SK-N-SH (cell line): ENCODE data around the gene KLHDC10. TPM values are rescaled to one million over a fixed set of nuclear protein-coding genes. Genes with fewer than 3 reads are reported as not detected.
A peak's percentile ranks its signal among the peaks of the same experiment; 100 is the strongest.

ENCODE experiments used
- CTCF ChIA-PET: fragments of 300-600, 350-600 bp; formaldehyde crosslinking; extraction: SDS; loops from one replicate; lab custom pipeline; 2021; lab: Yijun Ruan, JAX
- POLR2A ChIA-PET: fragments of 350-600 bp; sonication (Branson Sonifier 250); formaldehyde crosslinking; extraction: SDS; loops from one replicate; lab custom pipeline; 2020; ENCODE audit warnings: antibody characterized with exemption, inconsistent platforms; lab: Yijun Ruan, JAX
- DNase-seq: peaks from one replicate; pipeline ENCODE4 v3.0.0; 2012
- H2AFZ ChIP-seq: fragments of 200-600 bp; sonication (generic); 2 replicates; pipeline ENCODE4 v1.8.1; 2016; ENCODE audit warnings: antibody characterized with exemption, mild to moderate bottlenecking, low read depth
- H3F3A ChIP-seq: fragments of 200-600 bp; sonication (generic); replicated peaks from 2 replicates; pipeline ENCODE3; 2016; ENCODE audit warnings: antibody characterized with exemption, mild to moderate bottlenecking; ENCODE audit not compliant: insufficient read depth
- H3K27ac ChIP-seq, 2 experiments: fragments of 200-500 bp in 1 of 2; fragments of 200-600 bp in 1 of 2; sonication (Bioruptor generic) in 1 of 2; sonication (generic), shearing (Covaris generic) in 1 of 2; 2 replicates each; pipeline versions ENCODE4 v1.5.1 to v1.6.1; 2014 to 2016; ENCODE audit warnings: low read depth in 2 of 2, inconsistent platforms in 1 of 2, low read length in 1 of 2, mild to moderate bottlenecking in 1 of 2, mixed read lengths in 1 of 2
- H3K27me3 ChIP-seq: fragments of 200-600 bp; sonication (generic), shearing (Covaris generic); 2 replicates; pipeline ENCODE4 v1.6.1; 2016; ENCODE audit warnings: mixed run types; ENCODE audit not compliant: insufficient read depth
- H3K36me3 ChIP-seq, 2 experiments: fragments of 200-500 bp in 1 of 2; fragments of 200-600 bp in 1 of 2; sonication (Bioruptor generic) in 1 of 2; sonication (generic) in 1 of 2; replicated peaks in 1 of 2; 2 replicates each; pipeline versions ENCODE3 to v1.5.1; 2014 to 2016; ENCODE audit warnings: low read length in 1 of 2, mild to moderate bottlenecking in 1 of 2; ENCODE audit not compliant: insufficient read depth in 2 of 2, control insufficient read depth in 1 of 2
- H3K4me1 ChIP-seq, 2 experiments: fragments of 200-500 bp in 1 of 2; fragments of 200-600 bp in 1 of 2; sonication (Bioruptor generic) in 1 of 2; sonication (generic), shearing (Covaris generic) in 1 of 2; 2 replicates each; pipeline versions ENCODE4 v1.5.1 to v1.6.1; 2014 to 2016; ENCODE audit warnings: low read depth in 1 of 2, low read length in 1 of 2, mixed run types in 1 of 2; ENCODE audit not compliant: insufficient read depth in 2 of 2, control insufficient read depth in 1 of 2
- H3K4me2 ChIP-seq: fragments of 200-600 bp; sonication (generic), shearing (Covaris generic); 2 replicates; pipeline ENCODE4 v1.6.1; 2017; ENCODE audit warnings: mixed run types
- H3K4me3 ChIP-seq, 2 experiments: fragments of 200-500 bp in 1 of 2; fragments of 200-600 bp in 1 of 2; sonication (Bioruptor generic) in 1 of 2; sonication (generic), shearing (Covaris generic) in 1 of 2; 2 replicates each; pipeline versions ENCODE4 v1.5.1 to v1.8.1; 2014 to 2016; ENCODE audit warnings: low read depth in 2 of 2, inconsistent platforms in 1 of 2, low read length in 1 of 2, mild to moderate bottlenecking in 1 of 2, mixed read lengths in 1 of 2, moderate library complexity in 1 of 2
- H3K79me2 ChIP-seq: fragments of 200-600 bp; sonication (generic); 2 replicates; pipeline ENCODE4 v1.8.1; 2017; ENCODE audit warnings: mild to moderate bottlenecking; ENCODE audit not compliant: insufficient read depth
- H3K9ac ChIP-seq: fragments of 200-600 bp; sonication (generic); 2 replicates; pipeline ENCODE4 v1.6.1; 2017; ENCODE audit warnings: mixed run types
- H3K9me2 ChIP-seq: fragments of 200-600 bp; sonication (generic); 2 replicates; pipeline ENCODE4 v1.6.1; 2017; ENCODE audit warnings: mixed run types
- H3K9me3 ChIP-seq: fragments of 200-600 bp; sonication (generic); 2 replicates; pipeline ENCODE4 v1.6.1; 2017; ENCODE audit warnings: mixed run types, mild to moderate bottlenecking, moderate library complexity
- H4K20me1 ChIP-seq: fragments of 200-600 bp; sonication (generic); 2 replicates; pipeline ENCODE4 v1.6.1; 2017; ENCODE audit warnings: mild to moderate bottlenecking, mixed run types; ENCODE audit not compliant: insufficient read depth
- CHD2 ChIP-seq: fragments of 150-350 bp; IDR thresholded peaks from 2 replicates; pipeline ENCODE4 v1.6.1; 2018; ENCODE audit warnings: low read length; ENCODE audit not compliant: partially characterized antibody
- CTCF ChIP-seq: fragments of 200-600 bp; sonication (generic); IDR thresholded peaks from 2 replicates; pipeline ENCODE4 v1.6.1; 2017; ENCODE audit warnings: antibody characterized with exemption, mild to moderate bottlenecking, moderate library complexity
- ELF1 ChIP-seq: IDR thresholded peaks from 2 replicates; pipeline ENCODE4 v1.4.0; 2012
- EP300 ChIP-seq, 2 experiments: IDR thresholded peaks; 2 replicates each; pipeline versions ENCODE4 v1.4.0 to v1.6.1; 2012; ENCODE audit warnings: borderline replicate concordance in 1 of 2, low read depth in 1 of 2, low read length in 1 of 2
- EZH2phosphoT487 ChIP-seq: fragments of 200-600 bp; sonication (generic); IDR thresholded peaks from 2 replicates; pipeline ENCODE4 v1.6.1; 2017; ENCODE audit warnings: low read depth, mixed run types, mild to moderate bottlenecking, antibody characterized with exemption, moderate library complexity, borderline replicate concordance
- FOSL2 ChIP-seq: IDR thresholded peaks from 2 replicates; pipeline ENCODE4 v1.4.0; 2012; ENCODE audit warnings: low read depth, mild to moderate bottlenecking, moderate library complexity, borderline replicate concordance
- GABPA ChIP-seq: IDR thresholded peaks from 2 replicates; pipeline ENCODE4 v1.4.0; 2012; ENCODE audit warnings: low read depth, mild to moderate bottlenecking
- GATA2 ChIP-seq: sonication (generic); formaldehyde crosslinking; IDR thresholded peaks from 2 replicates; pipeline ENCODE4 v1.5.0; 2020; ENCODE audit warnings: mild to moderate bottlenecking, missing genetic modification reagents
- JUND ChIP-seq: IDR thresholded peaks from 2 replicates; pipeline ENCODE4 v1.4.0; 2012
- MEF2A ChIP-seq: IDR thresholded peaks from 2 replicates; pipeline ENCODE4 v1.4.0; 2012; ENCODE audit warnings: low read depth, borderline replicate concordance
- RAD21 ChIP-seq: IDR thresholded peaks from 2 replicates; pipeline ENCODE4 v1.6.1; 2012; ENCODE audit warnings: mild to moderate bottlenecking, low read length
- RCOR1 ChIP-seq: fragments of 150-350 bp; IDR thresholded peaks from 2 replicates; pipeline ENCODE4 v1.6.1; 2017; ENCODE audit warnings: antibody characterized with exemption, low read length
- REST ChIP-seq: IDR thresholded peaks from 2 replicates; pipeline ENCODE4 v1.6.1; 2012; ENCODE audit warnings: mild to moderate bottlenecking, low read depth, low read length, moderate library complexity
- SMC3 ChIP-seq: IDR thresholded peaks from 2 replicates; pipeline ENCODE4 v1.6.1; 2012; ENCODE audit warnings: low read depth, low read length, improper control_type of control experiment
- TCF12 ChIP-seq: IDR thresholded peaks from 2 replicates; pipeline ENCODE4 v1.4.0; 2012
- USF2 ChIP-seq: fragments of 150-350 bp; IDR thresholded peaks from 2 replicates; pipeline ENCODE4 v1.6.1; 2017; ENCODE audit warnings: antibody characterized with exemption, low read length, low read depth, borderline replicate concordance
- ZBTB33 ChIP-seq: IDR thresholded peaks from 2 replicates; pipeline ENCODE4 v1.4.0; 2012; ENCODE audit warnings: low read depth, borderline replicate concordance
- WGBS: methylation state at CpG from one replicate; pipeline ENCODE4 v1.1.6; 2017; ENCODE audit warnings: low lambda C conversion rate; 5-methylcytosine and 5-hydroxymethylcytosine counted together
- polyA plus RNA-seq, 3 experiments: library from polyadenylated mRNA; depleted of rRNA; stranded (reverse); fragments of >200 nt; gene quantifications; 2 replicates each; pipeline ENCODE4 v1.2.3, GENCODE V29; 2012

Gene KLHDC10
- polyA plus RNA-seq, 1 of the 3 experiments (the other 2 are of a cell fraction) = 15.9 TPM

- no peaks in the 10 kb centered on the region for H3F3A ChIP-seq
- H3K9me3 ChIP-seq = no peaks in the 10 kb centered on the region
- CTCF ChIA-PET = interaction anchor here (1.4 to 1.8 kb wide), 4 partner anchors 10 to 623 kb away, joined by 3 to 8 read pairs (median 5); no protein-coding TSS in a partner anchor
- H3K4me1 ChIP-seq = peaks cover 2 to 11% of the 10 kb centered on the region in 2 experiments; a peak in 1 of 4 replicates
- H3K79me2 ChIP-seq = no peaks in the 10 kb centered on the region
- H3K27ac ChIP-seq = no peak overlapping the region
- peak; percentile 77 for TF ChIP-seq FOSL2
- peak; percentile 54 for TF ChIP-seq JUND
- peak; percentile 53; the same call in 1 of the 2 replicates for TF ChIP-seq TCF12
- TF ChIP-seq ZBTB33 = no peak
- TF ChIP-seq CHD2 = no peak
- no peaks in the 10 kb centered on the region for H3K9me2 ChIP-seq
- no peaks in the 10 kb centered on the region for H4K20me1 ChIP-seq
- H3K4me2 ChIP-seq = 0 out of 2 replicates have a peak overlapping the region, but pooled peaks have one; percentile 14
- no peak for DNase-seq
- no peak overlapping the region for H2AFZ ChIP-seq
- no peaks in the 10 kb centered on the region for H3K27me3 ChIP-seq
- POLR2A ChIA-PET = no interaction called here
- WGBS = 87% methylated on average over 10 of the region's 10 CpGs
- no peak overlapping the region for H3K4me3 ChIP-seq
- H3K36me3 ChIP-seq = peaks cover 53 to 61% of the 10 kb centered on the region in 2 experiments
- no peak overlapping the region for H3K9ac ChIP-seq
Observed at GRCh38 chr7:130135208-130136205, 65.2 kb downstream of the KLHDC10 start.

- H3K4me2 ChIP-seq = no peak overlapping the region
- no peaks in the 10 kb centered on the region for H3K9me3 ChIP-seq
- H3K27me3 ChIP-seq = no peaks in the 10 kb centered on the region
- no peaks in the 10 kb centered on the region for H3F3A ChIP-seq
- no peak overlapping the region for H3K27ac ChIP-seq
- WGBS = 100% methylated on average over 1 of the region's 1 CpG
- no peaks in the 10 kb centered on the region for H3K9me2 ChIP-seq
- CTCF ChIA-PET = interaction anchor here (1.5 to 1.8 kb wide), 2 partner anchors 11 to 17 kb away, joined by 4 to 8 read pairs; no protein-coding TSS in a partner anchor
- no peaks in the 10 kb centered on the region for H3K79me2 ChIP-seq
- DNase-seq = no peak
- no peak overlapping the region for H3K9ac ChIP-seq
- H3K4me3 ChIP-seq = no peak overlapping the region
- H4K20me1 ChIP-seq = no peaks in the 10 kb centered on the region
- no peak overlapping the region for H2AFZ ChIP-seq
- H3K4me1 ChIP-seq = peaks cover 11% of the 10 kb centered on the region in 2 experiments; a peak in 1 of 4 replicates
- POLR2A ChIA-PET = no interaction called here
- H3K36me3 ChIP-seq = peaks cover 42 to 49% of the 10 kb centered on the region in 2 experiments
- TF ChIP-seq REST = no peak
- TF ChIP-seq EP300 (IDR thresholded peaks at IDR 0.05; ENCODE audit: borderline replicate concordance in 1 of 2, low read depth in 1 of 2, low read length in 1 of 2) = no peak
- TF ChIP-seq RAD21 = no peak
- no peak for TF ChIP-seq GATA2
- no peak for TF ChIP-seq SMC3
- TF ChIP-seq USF2 = no peak
- TF ChIP-seq CTCF = no peak
- no peak for TF ChIP-seq ELF1
- no peak for TF ChIP-seq EZH2phosphoT487
- no peak for TF ChIP-seq CHD2
- TF ChIP-seq MEF2A = no peak
- no peak for TF ChIP-seq GABPA
- TF ChIP-seq RCOR1 = no peak
Observed at GRCh38 chr7:130136579-130137167, 66.3 kb downstream of the KLHDC10 start.
